Esophagus muscularis mucosa (tissue), 4 donors: ENCODE data around the gene PTGIS. TPM values are rescaled to one million over a fixed set of nuclear protein-coding genes. Genes with fewer than 3 reads are reported as not detected.
A peak's percentile ranks its signal among the peaks of the same experiment; 100 is the strongest.

ENCODE experiments used
- DNase-seq: peaks from one replicate; pipeline ENCODE4 v3.0.0-alpha.2; 2017; ENCODE audit errors: extremely low spot score
- H3K27ac ChIP-seq, 4 donors: fragments of 200-600 bp; sonication (generic); replicated peaks in 1 of 4; 1 replicate in 3 of 4; 2 replicates in 1 of 4; pipeline ENCODE4 v1.5.1; 2016 to 2019; ENCODE audit warnings: mild to moderate bottlenecking in 1 of 4
- H3K27me3 ChIP-seq, 4 donors: fragments of 200-600 bp; sonication (generic); one replicate each; pipeline versions ENCODE4 v1.5.1 to v1.6.0; 2016 to 2019
- H3K36me3 ChIP-seq, 4 donors: fragments of 200-600 bp; sonication (generic); one replicate each; pipeline ENCODE4 v1.5.1; 2016 to 2019
- H3K4me1 ChIP-seq, 4 donors: fragments of 200-600 bp; sonication (generic); one replicate each; pipeline ENCODE4 v1.5.1; 2016 to 2019
- H3K4me3 ChIP-seq, 4 donors: fragments of 200-600 bp; sonication (generic); 1 replicate in 2 of 4; 2 replicates in 2 of 4; pipeline ENCODE4 v1.5.1; 2016 to 2019; ENCODE audit warnings: mild to moderate bottlenecking in 4 of 4, moderate library complexity in 1 of 4
- H3K9me3 ChIP-seq, 4 donors: fragments of 200-600 bp; sonication (generic); 1 replicate in 3 of 4; 2 replicates in 1 of 4; pipeline ENCODE4 v1.5.1; 2016 to 2019
- CTCF ChIP-seq, 3 experiments: fragments of 200-600 bp in 2 of 3; fragments of 450-650 bp in 1 of 3; sonication (generic) in 2 of 3; IDR thresholded peaks; one replicate each; pipeline ENCODE4 v1.5.1; 2017 to 2019; ENCODE audit warnings: antibody characterized with exemption in 3 of 3, mild to moderate bottlenecking in 2 of 3, moderate library complexity in 1 of 3
- EP300 ChIP-seq: sonication (generic); formaldehyde crosslinking; IDR thresholded peaks from one replicate; pipeline ENCODE4 v1.6.1; 2017; ENCODE audit warnings: antibody characterized with exemption
- POLR2A ChIP-seq: fragments of 450-650 bp; IDR thresholded peaks from one replicate; pipeline ENCODE4 v1.6.1; 2017; ENCODE audit warnings: antibody characterized with exemption, moderate library complexity, mild to moderate bottlenecking, low read depth
- POLR2AphosphoS5 ChIP-seq, 2 donors: sonication (generic); formaldehyde crosslinking; IDR thresholded peaks; one replicate each; pipeline ENCODE4 v1.6.1; 2017; ENCODE audit warnings: antibody characterized with exemption in 2 of 2
- WGBS: methylation state at CpG from one replicate; pipeline ENCODE4 v1.1.5; 2018; 5-methylcytosine and 5-hydroxymethylcytosine counted together
- intact Hi-C: fragments of 100-400 bp; cut with DNase I; formaldehyde crosslinking; loops from one replicate; pipeline ENCODE4 v1.15.1; 2023
- total RNA-seq, 4 donors: library from RNA; depleted of rRNA; stranded (reverse); fragments of >200 nt; gene quantifications; one replicate each; pipeline versions ENCODE4 v1.1.0 to v1.2.1, GENCODE V29; 2016

Gene PTGIS
- total RNA-seq, 4 donors from 2014 or later, result 107 to 217 (median 130) TPM

GRCh38 chr20:49511788-49512525 lies 56.0 kb downstream of the PTGIS start:
- no peaks in the 10 kb centered on the region for H3K27me3 ChIP-seq
- no peaks in the 10 kb centered on the region for H3K9me3 ChIP-seq
- DNase-seq, result no peak
- H3K4me3 ChIP-seq, result no peak overlapping the region
- 94% methylated on average over 2 of the region's 2 CpGs for WGBS
- peaks cover 0 to 26% (median 10%) of the 10 kb centered on the region in 4 donors for H3K36me3 ChIP-seq
- peak overlapping the region; percentile 77 to 86 (median 81) for H3K27ac ChIP-seq
- H3K4me1 ChIP-seq, result peaks cover 0 to 46% (median 42%) of the 10 kb centered on the region in 4 donors
- TF ChIP-seq POLR2AphosphoS5 (IDR thresholded peaks at IDR 0.05) (no peak), POLR2A (no peak)
- intact Hi-C loops, result no loop called here

- intact Hi-C loops, result no loop called here
- Histone ChIP-seq H3K36me3 (peaks cover 0 to 34% (median 11%) of the 10 kb centered on the region in 4 donors), H3K4me3 (peak overlapping the region in 1 of 4 donors; percentile 30), H3K27me3 (no peaks in the 10 kb centered on the region), H3K27ac (peak overlapping the region; percentile 77 to 86 (median 81)), H3K4me1 (peaks cover 0 to 46% (median 42%) of the 10 kb centered on the region in 4 donors), H3K9me3 (no peaks in the 10 kb centered on the region)
- 43% methylated on average over 12 of the region's 12 CpGs for WGBS
- TF ChIP-seq POLR2A (no peak), POLR2AphosphoS5 (IDR thresholded peaks at IDR 0.05) (peak; percentile 57 to 71)
- DNase-seq, result peak; percentile 93
These were observed 57.3 kb downstream of the PTGIS start for GRCh38 chr20:49510562-49511122.

GRCh38 chr20:49508435-49509199 lies 59.3 kb downstream of the PTGIS start:
- H3K9me3 ChIP-seq, result no peaks in the 10 kb centered on the region
- TF ChIP-seq POLR2AphosphoS5 (IDR thresholded peaks at IDR 0.05), result no peak
- no peak for TF ChIP-seq POLR2A
- peak; percentile 53 to 65 (median 59) for TF ChIP-seq CTCF (IDR thresholded peaks at IDR 0.05)
- no peak for TF ChIP-seq EP300
- peaks cover 0 to 50% (median 44%) of the 10 kb centered on the region in 4 donors for H3K4me1 ChIP-seq
- peak overlapping the region; percentile 44 to 86 (median 69) for H3K27ac ChIP-seq
- peaks cover 0 to 25% (median 7%) of the 10 kb centered on the region in 4 donors for H3K36me3 ChIP-seq
- DNase-seq, result no peak
- intact Hi-C loops, result loop anchor here (1.0 kb wide), 1 partner anchor 174 kb away; no protein-coding TSS in a partner anchor
- WGBS, result 51% methylated on average over 13 of the region's 14 CpGs
- H3K4me3 ChIP-seq, result no peak overlapping the region
- H3K27me3 ChIP-seq, result no peaks in the 10 kb centered on the region

GRCh38 chr20:49507741-49508434 lies 60.0 kb downstream of the PTGIS start:
- H3K36me3 ChIP-seq, result peaks cover 0 to 25% (median 6%) of the 10 kb centered on the region in 4 donors
- TF ChIP-seq CTCF (IDR thresholded peaks at IDR 0.05) (no peak), POLR2AphosphoS5 (IDR thresholded peaks at IDR 0.05) (no peak), EP300 (no peak), POLR2A (no peak)
- H3K4me3 ChIP-seq, result no peak overlapping the region
- peak overlapping the region in 3 of 4 donors; percentile 44 to 77 (median 61) for H3K27ac ChIP-seq
- WGBS, result 92% methylated on average over 13 of the region's 21 CpGs
- no peaks in the 10 kb centered on the region for H3K27me3 ChIP-seq
- intact Hi-C loops, result loop anchor here (1.0 kb wide), 1 partner anchor 174 kb away; no protein-coding TSS in a partner anchor
- no peaks in the 10 kb centered on the region for H3K9me3 ChIP-seq
- no peak for DNase-seq
- peaks cover 0 to 50% (median 44%) of the 10 kb centered on the region in 4 donors for H3K4me1 ChIP-seq

GRCh38 chr20:49505518-49505917 lies 62.4 kb downstream of the PTGIS start:
- Histone ChIP-seq H3K9me3 (no peaks in the 10 kb centered on the region), H3K27me3 (no peaks in the 10 kb centered on the region), H3K27ac (no peak overlapping the region), H3K36me3 (peaks cover 0 to 21% (median 5%) of the 10 kb centered on the region in 4 donors), H3K4me3 (no peak overlapping the region), H3K4me1 (peaks cover 0 to 37% (median 30%) of the 10 kb centered on the region in 4 donors)
- TF ChIP-seq POLR2A (no peak), EP300 (no peak), POLR2AphosphoS5 (IDR thresholded peaks at IDR 0.05) (no peak)
- intact Hi-C loops, result no loop called here
- 42% methylated on average over 4 of the region's 9 CpGs for whole genome bisulfite sequencing
- DNase-seq, result no peak
